GM13977 (cell line): ENCODE measurements around the gene CYFIP2.
A peak's percentile ranks its signal among the peaks of the same experiment; 100 is the strongest.
"Not testable (repeated sequence)": the region's sequence is repeated elsewhere in the genome, so short reads cannot be mapped to it uniquely, and the experiment has no call there.

Experiments
- DNase-seq: peaks from one replicate; pipeline ENCODE4 v3.0.0; 2012; ENCODE audit warnings: low spot score
- CTCF ChIP-seq: IDR thresholded peaks from 2 replicates; pipeline ENCODE4 v1.5.1; 2012; ENCODE audit warnings: mild to moderate bottlenecking, control low read depth; ENCODE audit not compliant: insufficient read depth; ENCODE audit errors: extremely low read depth, missing control alignments
- in situ Hi-C: fragments of 300-500 bp; cut with MboI; formaldehyde crosslinking; loops from one replicate; pipeline ENCODE4 v1.12.0; 2022; ENCODE audit warnings: low sequenced_read_pairs, low pct_unique_long_range_greater_than_20kb, mixed read lengths, inconsistent platforms; ENCODE audit not compliant: unreplicated experiment

Gene CYFIP2

GRCh38 chr5:157225469-157226422, 40.2 kb upstream of the CYFIP2 start:
- peak; percentile 22 for DNase-seq
- TF ChIP-seq CTCF = no peak
- in situ Hi-C loops = no loop called here

- in situ Hi-C loops = no loop called here
- DNase-seq = no peak
- no peak for TF ChIP-seq CTCF
Observed at GRCh38 chr5:157230610-157231009, 35.3 kb upstream of the CYFIP2 start.

- no peak for DNase-seq
- in situ Hi-C loops = no loop called here
- TF ChIP-seq CTCF = no peak
Observed at GRCh38 chr5:157232706-157233105, 33.2 kb upstream of the CYFIP2 start.

- no peak for DNase-seq
- in situ Hi-C loops = no loop called here
- TF ChIP-seq CTCF = no peak
Observed at GRCh38 chr5:157233515-157233914, 32.4 kb upstream of the CYFIP2 start.

GRCh38 chr5:157236423-157236822, 29.5 kb upstream of the CYFIP2 start:
- DNase-seq = no peak
- in situ Hi-C loops = no loop called here
- no peak for TF ChIP-seq CTCF

GRCh38 chr5:157241483-157241882, 24.4 kb upstream of the CYFIP2 start:
- in situ Hi-C loops = no loop called here
- no peak for TF ChIP-seq CTCF
- DNase-seq = no peak

GRCh38 chr5:157244704-157245103, 21.2 kb upstream of the CYFIP2 start:
- in situ Hi-C loops, DNase-seq: not testable (repeated sequence)
